Pulmonary artery endothelial cell (primary cell): ENCODE results near the gene TAAR9. TPM values are rescaled to one million over a fixed set of nuclear protein-coding genes. Genes with fewer than 3 reads are reported as not detected.

ENCODE experiments used
- DNase-seq: peaks from one replicate; pipeline ENCODE4 v3.0.0-alpha.2; 2011; ENCODE audit warnings: low read depth, low spot score
- total RNA-seq: library from RNA; depleted of rRNA; stranded (reverse); fragments of >200 nt; gene quantifications from 2 replicates; pipeline ENCODE4 v1.2.3, GENCODE V29; 2014

The TAAR9 gene
- total RNA-seq, 1 donor from 2014 or later: not detected

GRCh38 chr6:132587424-132587823 lies 49.3 kb downstream of the TAAR9 start:
- no peak for DNase-seq

Other genes with a start within 250 kb of the TAAR9 start
- 0.07 and 0.18 TPM in 2 replicates for gene MOXD1, start 136.8 kb upstream of the TAAR9 start, total RNA-seq
- 54.1 and 73.0 TPM in 2 replicates for gene STX7, start 25.2 kb upstream of the TAAR9 start, total RNA-seq
- not detected in 2 replicates for gene TAAR8, start 14.4 kb downstream of the TAAR9 start, total RNA-seq
- gene TAAR6, start 32.0 kb downstream of the TAAR9 start, total RNA-seq: not detected in 2 replicates
- not detected in 2 replicates for gene TAAR5, start 51.5 kb downstream of the TAAR9 start, total RNA-seq
- gene TAAR2, start 86.0 kb downstream of the TAAR9 start, total RNA-seq: not detected in 2 replicates
- not detected in 2 replicates for gene TAAR1, start 120.9 kb downstream of the TAAR9 start, total RNA-seq
- gene VNN1, start 175.8 kb downstream of the TAAR9 start, total RNA-seq: not detected in 2 replicates
- gene VNN2, start 219.6 kb downstream of the TAAR9 start, total RNA-seq: not detected in 2 replicates